ENCODE results near the gene ST7.
A peak's percentile ranks its signal among the peaks of the same experiment; 100 is the strongest.
"Not testable (repeated sequence)": the region's sequence is repeated elsewhere in the genome, so short reads cannot be mapped to it uniquely, and the experiment has no call there.

Gene ST7

DNA sequence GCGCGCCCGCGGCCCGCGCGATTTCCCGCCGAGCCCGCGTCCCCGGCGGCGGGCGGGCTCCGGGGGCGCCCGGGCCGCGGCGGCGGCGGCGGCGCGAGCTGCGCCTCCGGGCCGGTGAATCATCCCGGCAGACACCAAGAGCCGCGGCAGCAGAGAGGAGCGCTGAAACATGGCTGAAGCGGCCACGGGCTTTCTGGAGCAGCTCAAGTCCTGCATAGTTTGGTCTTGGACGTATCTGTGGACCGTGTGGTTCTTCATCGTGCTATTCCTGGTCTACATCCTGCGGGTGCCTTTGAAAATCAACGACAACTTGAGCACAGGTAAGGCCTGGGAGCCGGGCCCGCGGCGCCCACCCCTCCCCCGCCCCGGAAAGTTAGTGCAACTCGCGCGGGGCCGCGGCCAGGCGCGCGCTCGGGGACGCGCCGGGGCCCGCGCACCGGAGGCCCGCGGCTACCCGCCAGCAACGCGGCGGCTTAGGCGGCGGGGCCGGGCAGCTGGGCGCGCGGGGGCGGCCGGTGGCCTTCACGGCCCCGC is at the start of gene ST7:
Gene ST7, plus strand, starts transcription at position 130 of the 534 bp plus-strand sequence. Its CDS starts 40 bp downstream, at position 170.
- peak; percentile 91 for DNase-seq

DNA sequence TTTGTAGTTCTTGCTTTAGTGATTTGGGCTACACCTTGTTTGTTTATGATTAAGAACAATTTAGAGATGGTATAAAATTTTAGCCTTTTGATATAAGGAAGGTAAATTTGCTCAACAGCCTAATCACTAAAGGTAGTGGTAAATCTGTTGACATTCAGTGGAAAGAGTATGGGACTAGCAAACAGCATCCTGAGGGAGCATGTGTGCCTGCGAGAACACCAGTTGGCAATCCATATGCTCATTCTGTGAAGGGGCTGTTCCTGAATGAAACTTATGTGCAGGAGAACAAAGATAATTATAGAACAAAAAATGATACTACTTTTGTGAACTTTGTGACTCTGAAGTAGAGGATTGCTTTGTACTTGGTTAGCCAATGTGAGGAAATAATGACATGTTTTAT is 46.9 kb upstream of the ST7 start:
- DNase-seq = no peak

GRCh38 chr7:116910383-116910782 is 42.9 kb upstream of the ST7 start:
- no peak for DNase-seq

- no peak for DNase-seq
These were observed 41.5 kb upstream of the ST7 start for GRCh38 chr7:116911801-116912200.

DNA sequence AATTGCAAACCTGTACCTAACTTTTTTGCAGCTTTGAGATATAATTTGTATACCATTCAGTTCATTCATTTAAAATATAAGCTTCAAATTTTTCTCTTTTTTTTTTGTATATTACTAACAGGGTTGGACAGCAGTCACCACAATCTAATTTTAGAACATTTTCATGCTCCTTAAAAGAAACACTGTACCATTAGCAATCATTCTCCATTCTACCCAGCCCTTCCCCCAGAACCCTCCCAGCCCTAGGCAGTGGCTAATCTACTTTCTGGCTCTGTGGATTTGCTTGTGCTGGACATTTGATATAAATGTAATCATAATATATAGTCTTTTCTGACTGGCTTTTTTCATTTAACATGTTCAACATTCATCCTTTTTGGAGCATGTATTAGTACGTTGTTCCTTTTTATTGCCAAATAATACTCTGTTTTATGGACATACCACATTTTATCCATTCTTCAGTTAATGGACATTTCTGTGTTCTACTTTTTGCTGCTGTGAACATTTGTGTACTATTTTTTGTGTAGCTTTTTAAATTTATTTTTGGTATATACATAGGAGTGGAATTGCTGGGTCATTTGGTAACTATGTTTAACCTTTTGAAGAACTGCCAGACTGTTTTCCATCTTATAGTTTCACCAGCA is 40.9 kb upstream of the ST7 start:
- DNase-seq = no peak

DNA sequence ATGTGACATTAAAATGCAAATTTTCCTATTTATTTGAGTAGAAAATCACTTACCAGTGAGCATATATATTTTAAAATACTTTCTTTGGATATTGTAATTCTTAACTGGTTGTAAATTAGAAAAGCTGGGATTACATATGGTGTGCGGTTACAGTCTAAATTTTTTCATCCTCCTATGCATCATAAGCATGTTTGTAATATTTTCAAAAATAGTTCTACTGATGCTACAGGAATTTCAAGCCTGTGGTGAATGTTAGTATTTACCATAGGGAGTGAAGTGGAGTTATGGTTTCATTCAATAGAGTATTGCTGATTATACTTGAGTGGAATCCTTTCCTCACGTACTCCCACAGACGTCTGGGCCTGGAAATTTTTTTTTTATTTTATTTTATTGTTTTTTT is 34.6 kb upstream of the ST7 start:
- no peak for DNase-seq

GRCh38 chr7:116920359-116920758 is 32.9 kb upstream of the ST7 start:
- DNase-seq = no peak

GRCh38 chr7:116922545-116922944 is 30.8 kb upstream of the ST7 start:
- DNase-seq = no peak

DNA sequence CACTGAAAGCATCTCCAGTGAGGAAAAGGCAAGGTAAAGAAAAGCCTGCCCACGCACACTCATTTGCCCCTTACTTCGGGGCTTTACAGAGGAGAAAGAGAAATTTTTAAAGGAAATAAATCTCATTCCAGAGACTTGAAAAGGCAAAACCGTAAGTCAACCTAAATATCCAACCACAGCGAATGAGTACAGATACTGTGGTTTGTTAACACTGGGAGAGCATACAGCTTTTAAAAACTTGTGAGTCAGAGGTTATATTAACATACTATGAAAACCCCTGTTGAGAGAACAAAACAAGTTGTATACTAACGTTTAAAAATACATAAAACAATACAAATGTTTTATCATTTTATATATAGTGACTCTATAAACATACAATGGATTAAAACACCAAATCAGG is 28.6 kb upstream of the ST7 start:
- DNase-seq = no peak

GRCh38 chr7:116929021-116929420 is 24.3 kb upstream of the ST7 start:
- no peak for DNase-seq

GRCh38 chr7:116929914-116930913 is 23.1 kb upstream of the ST7 start:
- DNase-seq = peak; percentile 93

GRCh38 chr7:116932566-116932965 is 20.7 kb upstream of the ST7 start:
- DNase-seq = no peak

DNA sequence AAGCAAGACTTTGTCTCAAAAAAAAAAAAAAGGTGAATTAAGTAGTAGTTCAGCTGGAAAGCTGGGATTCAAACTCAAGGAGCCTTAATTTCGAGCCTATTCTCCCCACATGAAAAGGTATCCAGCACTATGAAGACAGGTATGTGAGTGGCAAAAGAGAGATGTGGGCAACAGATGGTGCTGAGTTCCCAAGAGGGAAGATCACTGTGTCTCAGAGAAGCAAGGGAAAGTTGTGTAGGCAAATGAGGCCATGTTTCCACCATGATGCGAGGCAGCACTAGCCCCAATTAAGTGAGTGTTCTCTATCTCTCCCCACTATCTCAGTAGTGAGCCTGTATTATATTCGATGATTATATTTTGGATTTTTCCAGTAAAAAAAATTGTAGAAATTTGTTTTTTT is 19.8 kb upstream of the ST7 start:
- no peak for DNase-seq

- no peak for DNase-seq
These were observed 18.7 kb upstream of the ST7 start for GRCh38 chr7:116934580-116934979.

DNA sequence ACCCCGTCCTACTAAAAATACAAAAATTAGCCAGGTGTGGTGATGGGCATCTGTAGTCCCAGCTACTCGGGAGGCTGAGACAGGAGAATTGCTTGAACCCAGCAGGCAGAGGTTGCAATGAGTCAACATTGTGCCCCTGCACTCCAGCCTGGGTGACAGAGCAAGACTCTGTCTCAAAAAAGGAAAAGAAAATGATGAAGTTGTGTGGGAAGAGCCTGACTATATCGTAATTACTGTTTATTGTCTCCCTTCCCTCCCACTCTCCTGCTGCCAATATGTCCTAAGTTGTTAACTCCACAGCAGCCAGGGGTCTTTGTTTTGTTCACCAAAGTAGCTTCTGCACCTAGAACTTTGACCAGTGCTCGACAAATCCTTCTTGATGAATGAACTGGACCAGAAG is 16.5 kb upstream of the ST7 start:
- not testable (repeated sequence) for DNase-seq

DNA sequence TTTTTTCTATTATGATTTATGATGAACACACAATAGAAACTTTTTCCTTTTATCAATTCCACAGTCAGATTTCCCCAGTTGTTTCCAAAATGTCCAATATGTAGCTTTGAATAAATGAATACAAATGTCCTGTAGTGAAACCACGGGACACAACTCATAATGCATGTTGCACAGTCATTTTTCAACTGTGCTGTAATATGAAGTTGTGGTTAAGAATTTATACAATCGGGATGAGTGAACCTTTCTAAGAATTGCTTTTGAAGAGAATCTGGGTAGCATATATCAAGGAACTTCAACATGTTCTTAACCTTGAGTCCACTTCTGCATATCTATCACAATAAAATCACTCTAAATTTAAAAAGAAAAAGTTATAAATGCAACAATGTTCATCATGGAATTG is 14.6 kb upstream of the ST7 start:
- DNase-seq = no peak

- no peak for DNase-seq
These were observed 12.5 kb upstream of the ST7 start for GRCh38 chr7:116940689-116941370.

DNA sequence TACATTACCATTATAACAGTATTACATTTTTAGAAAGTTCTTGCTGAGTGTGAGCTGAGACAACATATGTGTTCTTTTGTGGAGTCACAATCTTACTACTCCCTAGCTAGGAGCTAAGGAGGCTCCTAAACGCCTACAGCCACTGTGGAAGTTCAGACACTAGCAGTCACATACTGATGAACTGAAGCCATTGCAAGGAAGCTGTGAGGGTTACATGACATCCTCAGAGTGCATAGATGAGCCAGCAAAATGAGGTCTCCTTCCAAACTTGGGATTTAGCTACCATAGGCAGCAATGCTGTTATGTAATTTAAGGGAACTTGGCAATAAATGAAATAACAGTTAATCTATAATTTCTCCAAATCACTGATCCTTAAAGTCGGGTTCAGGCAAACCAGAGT is 10.8 kb upstream of the ST7 start:
- no peak for DNase-seq

DNA sequence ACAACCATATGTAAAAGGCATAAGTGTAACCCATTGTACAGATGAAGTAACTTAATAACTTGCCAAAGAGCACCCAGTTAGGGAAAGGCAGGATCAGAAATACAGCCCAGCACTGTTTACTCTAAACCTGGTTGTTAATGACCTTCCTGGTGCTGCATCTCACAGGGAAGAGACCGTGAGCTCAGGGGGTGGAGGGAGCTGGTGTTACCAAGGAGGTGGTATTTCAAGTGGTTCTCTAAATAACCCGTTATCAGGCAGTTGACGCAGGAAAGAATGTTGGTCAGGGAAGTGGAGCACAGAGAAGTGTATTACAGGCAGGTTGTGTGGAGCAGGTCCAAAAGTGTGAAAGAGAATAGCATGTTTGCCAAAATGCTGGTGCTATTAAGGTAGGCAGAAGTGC is 4.4 kb upstream of the ST7 start:
- no peak for DNase-seq

- no peak for DNase-seq
These were observed 3.1 kb upstream of the ST7 start for GRCh38 chr7:116949941-116950801.

GRCh38 chr7:116950889-116951351 is 2.4 kb upstream of the ST7 start:
- no peak for DNase-seq

Measured in eye (tissue), 1 donor.